NT2/D1 (cell line): ENCODE measurements around the gene DIAPH1.

Experiments used
- DNase-seq: peaks from one replicate; pipeline ENCODE4 v3.0.0-alpha.2; 2011; ENCODE audit warnings: low read depth, low spot score
- H3K27me3 ChIP-seq: 2 replicates; pipeline ENCODE4 v1.6.0; 2011; ENCODE audit warnings: mild to moderate bottlenecking; ENCODE audit not compliant: insufficient read length, insufficient read depth
- H3K36me3 ChIP-seq: 2 replicates; pipeline ENCODE4 v1.6.1; 2011; ENCODE audit warnings: mild to moderate bottlenecking, low read length, mixed read lengths; ENCODE audit not compliant: insufficient read depth, insufficient read length
- H3K4me1 ChIP-seq: 2 replicates; pipeline ENCODE4 v1.5.1; 2011; ENCODE audit not compliant: insufficient read depth, insufficient read length
- H3K4me3 ChIP-seq: 2 replicates; pipeline ENCODE4 v1.5.1; 2011; ENCODE audit warnings: low read depth; ENCODE audit not compliant: insufficient read length
- H3K9ac ChIP-seq: 2 replicates; pipeline ENCODE4 v1.6.0; 2011; ENCODE audit warnings: low read depth; ENCODE audit not compliant: insufficient read length
- H3K9me3 ChIP-seq: 2 replicates; pipeline ENCODE4 v1.5.1; 2011; ENCODE audit warnings: mild to moderate bottlenecking, low read length; ENCODE audit not compliant: insufficient read depth
- SUZ12 ChIP-seq: IDR thresholded peaks from 2 replicates; pipeline ENCODE4 v1.6.1; 2011; ENCODE audit not compliant: insufficient read length, insufficient read depth; ENCODE audit errors: extremely low read depth
- YY1 ChIP-seq: IDR thresholded peaks from 2 replicates; pipeline ENCODE4 v1.6.1; 2011; ENCODE audit not compliant: insufficient read length, insufficient read depth
- ZNF274 ChIP-seq: IDR thresholded peaks from 2 replicates; pipeline ENCODE4 v1.6.1; 2011; ENCODE audit warnings: mild to moderate bottlenecking, low read depth, low read length

The DIAPH1 gene

DNA sequence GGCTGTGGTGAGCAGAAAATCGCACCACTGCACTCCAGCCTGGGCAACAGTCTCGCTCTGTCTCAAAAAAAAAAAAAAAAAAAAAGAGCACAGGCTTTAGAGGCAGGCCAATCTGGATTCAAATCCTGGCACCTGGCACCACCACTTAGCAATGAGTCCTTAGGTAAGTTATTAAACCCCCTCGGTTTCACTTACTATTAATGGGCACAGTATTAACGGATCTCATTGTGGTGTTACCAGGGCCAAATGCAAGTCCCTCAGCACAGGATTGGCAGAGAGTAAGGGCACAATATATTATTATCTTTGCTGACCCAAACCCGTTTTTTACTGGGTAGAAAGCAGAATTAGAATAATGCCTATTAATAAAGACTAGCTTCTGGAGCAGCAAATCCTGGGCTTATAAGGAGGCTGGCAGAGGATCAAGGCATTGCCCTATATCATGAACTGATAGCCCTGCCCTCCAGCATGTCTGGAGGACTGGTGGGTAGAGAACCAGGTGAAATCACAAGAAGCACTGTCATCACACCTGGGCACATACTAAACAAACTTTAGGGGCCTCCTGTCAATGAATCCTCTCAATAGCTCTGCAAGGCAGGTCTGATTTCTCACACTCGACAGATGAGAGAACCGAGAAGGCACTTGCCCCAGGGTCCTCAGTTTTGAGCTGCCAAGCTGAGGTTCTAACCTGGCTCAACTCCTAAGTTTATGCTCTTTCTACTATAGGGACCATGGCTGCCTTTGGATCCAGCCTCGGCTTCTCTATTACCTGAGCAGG is 112.2 kb downstream of the DIAPH1 start:
- no peak for DNase-seq
- Histone ChIP-seq H3K36me3 (peaks cover 20% of the 10 kb centered on the region), H3K9ac (no peak overlapping the region), H3K9me3 (no peaks in the 10 kb centered on the region), H3K27me3 (no peaks in the 10 kb centered on the region), H3K4me1 (peaks cover 10% of the 10 kb centered on the region), H3K4me3 (no peak overlapping the region)
- no peak for TF ChIP-seq ZNF274
- TF ChIP-seq YY1, result no peak
- TF ChIP-seq SUZ12, result no peak

DNA sequence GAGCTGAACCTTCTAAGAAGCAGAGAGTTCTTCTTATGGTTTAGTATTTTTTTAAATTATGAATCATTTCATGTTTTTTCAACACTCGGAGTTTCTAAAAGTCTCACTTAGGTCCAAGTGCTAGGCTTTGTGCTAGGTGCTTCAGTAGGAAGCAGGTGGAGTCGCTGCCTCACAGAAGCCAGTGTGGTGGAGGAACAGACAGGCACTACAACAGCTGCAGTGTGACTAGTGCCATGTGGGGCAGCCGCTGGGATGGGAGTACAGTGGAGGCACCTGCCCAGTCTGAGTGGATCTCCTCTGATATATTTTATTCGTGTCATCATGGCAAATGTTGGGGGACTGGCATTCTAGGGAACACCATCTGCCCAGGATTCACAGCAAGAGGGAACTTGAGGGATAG is 114.6 kb downstream of the DIAPH1 start:
- peaks cover 7% of the 10 kb centered on the region for H3K4me1 ChIP-seq
- TF ChIP-seq ZNF274 (no peak), YY1 (no peak), SUZ12 (no peak)
- H3K27me3 ChIP-seq, result no peaks in the 10 kb centered on the region
- no peak overlapping the region for H3K4me3 ChIP-seq
- no peak for DNase-seq
- H3K36me3 ChIP-seq, result peaks cover 12% of the 10 kb centered on the region
- no peak overlapping the region for H3K9ac ChIP-seq
- H3K9me3 ChIP-seq, result no peaks in the 10 kb centered on the region

DNA sequence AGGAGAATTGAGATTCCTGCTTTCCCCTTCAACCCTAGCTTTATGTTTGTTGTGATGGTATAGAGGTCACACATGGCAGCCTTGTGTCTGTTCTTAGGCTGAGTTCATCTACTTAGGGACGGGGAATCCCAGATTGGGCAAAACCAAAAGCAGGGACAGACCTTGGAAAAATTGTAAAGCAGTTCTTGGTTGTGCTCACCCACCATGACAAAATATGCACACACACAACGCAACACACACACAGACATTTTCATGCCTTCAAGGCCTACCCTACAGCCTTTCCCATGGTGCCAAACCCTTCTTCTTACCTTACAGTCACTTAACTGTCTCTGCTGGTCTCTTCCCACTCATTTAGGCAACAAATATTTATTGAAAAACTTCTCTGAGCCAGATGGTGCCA is 115.1 kb downstream of the DIAPH1 start:
- Histone ChIP-seq H3K9ac (no peak overlapping the region), H3K4me3 (no peak overlapping the region)
- TF ChIP-seq SUZ12 (no peak), ZNF274 (no peak), YY1 (no peak)

DNA sequence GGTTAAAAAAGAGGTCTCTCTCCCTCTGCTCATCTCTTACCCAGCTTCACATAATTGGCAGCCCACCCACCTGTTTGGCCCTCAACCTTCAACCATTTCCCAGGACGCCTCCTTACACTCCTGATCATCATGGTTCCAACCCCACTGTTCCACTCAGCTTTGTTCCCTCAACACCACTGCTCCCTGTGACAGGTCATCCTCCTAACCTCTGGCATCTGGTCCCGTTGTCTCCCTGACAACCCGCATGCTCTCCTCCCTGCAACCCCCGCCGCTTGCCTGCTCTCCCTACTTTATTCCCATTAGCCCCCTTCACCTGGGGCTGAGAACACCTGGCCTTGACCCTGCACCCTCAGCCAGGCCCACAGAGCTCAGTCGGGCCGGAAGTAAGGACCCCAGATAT is 117.0 kb downstream of the DIAPH1 start:
- TF ChIP-seq SUZ12, result no peak
- no peak for TF ChIP-seq YY1
- TF ChIP-seq ZNF274, result no peak
- Histone ChIP-seq H3K4me1 (no peaks in the 10 kb centered on the region), H3K27me3 (no peaks in the 10 kb centered on the region), H3K36me3 (peaks cover 12% of the 10 kb centered on the region), H3K9ac (no peak overlapping the region), H3K9me3 (no peaks in the 10 kb centered on the region), H3K4me3 (no peak overlapping the region)
- DNase-seq, result no peak

More for the DNA sequence above, 115.1 kb downstream of the DIAPH1 start:
- Histone ChIP-seq H3K9me3 (no peaks in the 10 kb centered on the region), H3K36me3 (peaks cover 12% of the 10 kb centered on the region), H3K4me1 (peaks cover 6% of the 10 kb centered on the region), H3K27me3 (no peaks in the 10 kb centered on the region)
- no peak for DNase-seq

DNA sequence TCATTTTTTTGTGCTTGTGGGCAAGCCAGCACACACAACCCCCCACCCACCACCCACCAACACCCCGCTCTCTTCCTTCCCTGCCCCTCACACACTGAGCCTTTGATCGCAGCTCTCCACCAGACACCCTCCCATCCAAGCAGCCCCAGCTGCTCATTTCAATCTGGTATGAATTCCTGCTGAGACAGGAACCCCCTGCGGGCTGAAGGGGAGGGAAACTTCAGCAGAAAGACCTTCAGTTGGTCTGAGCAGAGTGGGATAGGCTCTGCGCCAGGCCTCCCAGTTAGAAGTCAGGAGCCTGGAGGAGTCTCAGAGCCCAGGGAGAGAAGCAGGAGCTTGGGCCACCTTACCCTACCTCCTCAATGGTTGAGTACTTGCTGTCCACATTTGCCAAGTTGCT is 122.8 kb downstream of the DIAPH1 start:
- Histone ChIP-seq H3K4me1 (peaks cover 7% of the 10 kb centered on the region), H3K27me3 (peaks cover 33% of the 10 kb centered on the region), H3K9me3 (no peaks in the 10 kb centered on the region), H3K4me3 (no peak overlapping the region), H3K9ac (no peak overlapping the region), H3K36me3 (no peaks in the 10 kb centered on the region)
- TF ChIP-seq SUZ12, result no peak
- TF ChIP-seq YY1, result no peak
- TF ChIP-seq ZNF274, result no peak
- no peak for DNase-seq

DNA sequence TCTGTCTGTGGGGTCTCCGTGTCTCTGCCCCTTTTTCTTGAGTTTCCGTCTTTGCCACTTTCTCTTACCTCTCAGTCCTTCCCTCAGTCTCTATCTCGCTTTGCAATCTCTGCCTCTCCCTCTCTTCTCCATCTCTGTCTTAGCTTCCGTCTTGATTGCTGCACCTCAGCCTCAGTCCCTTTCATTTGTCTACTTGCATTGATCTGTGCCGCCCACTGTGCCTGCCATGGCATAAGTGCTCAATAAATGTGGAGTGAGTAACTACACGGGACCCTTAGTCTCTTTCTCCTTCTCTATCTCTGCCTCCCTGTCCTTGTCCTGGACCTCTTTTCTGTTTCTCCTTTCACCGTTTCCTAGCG is 123.4 kb downstream of the DIAPH1 start:
- peaks cover 1% of the 10 kb centered on the region for H3K36me3 ChIP-seq
- H3K4me3 ChIP-seq, result peak overlapping the region; percentile 42
- TF ChIP-seq ZNF274, result no peak
- no peak for TF ChIP-seq SUZ12
- no peak for TF ChIP-seq YY1
- peaks cover 39% of the 10 kb centered on the region for H3K27me3 ChIP-seq
- peaks cover 9% of the 10 kb centered on the region for H3K4me1 ChIP-seq
- H3K9me3 ChIP-seq, result no peaks in the 10 kb centered on the region
- no peak for DNase-seq
- peak overlapping the region; percentile 38 for H3K9ac ChIP-seq

DNA sequence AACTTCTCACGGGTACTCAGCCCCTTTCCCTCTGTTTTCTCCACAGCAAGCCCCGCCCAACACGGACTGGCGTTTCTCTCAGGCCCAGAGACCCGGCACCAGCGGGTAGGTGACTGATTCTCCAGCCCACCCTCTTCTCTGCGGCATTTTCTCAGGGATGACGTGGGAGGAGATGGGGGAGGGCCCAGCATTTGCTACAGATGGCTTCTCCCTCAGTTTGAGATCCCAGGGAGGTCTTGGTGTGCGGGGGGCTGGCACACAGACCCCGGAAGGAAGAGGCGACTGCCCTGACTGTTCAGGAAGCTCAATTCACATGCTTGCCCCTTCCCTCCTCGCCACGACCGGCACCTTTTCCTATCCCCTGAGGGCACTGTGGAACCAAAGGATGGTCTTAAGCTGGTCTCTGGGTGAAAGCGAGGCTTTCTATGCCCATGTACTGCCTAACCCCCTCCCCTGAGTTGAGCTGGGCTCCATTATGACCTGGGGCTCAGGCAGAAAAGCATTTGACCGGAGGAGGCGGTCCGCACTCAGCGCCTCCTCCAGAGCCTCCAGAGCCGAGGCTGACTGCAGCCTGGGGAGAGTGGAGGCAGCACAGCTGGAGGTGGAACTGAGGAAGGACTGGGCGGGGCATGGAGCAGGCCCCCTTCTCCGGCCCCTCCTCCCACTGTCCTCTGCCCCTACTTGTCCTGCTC is 123.9 kb downstream of the DIAPH1 start:
- H3K9ac ChIP-seq, result peak overlapping the region; percentile 74
- no peaks in the 10 kb centered on the region for H3K9me3 ChIP-seq
- TF ChIP-seq YY1, result no peak
- TF ChIP-seq ZNF274, result no peak
- no peak for TF ChIP-seq SUZ12
- H3K4me1 ChIP-seq, result peaks cover 9% of the 10 kb centered on the region
- peak overlapping the region; percentile 42 for H3K4me3 ChIP-seq
- peaks cover 45% of the 10 kb centered on the region for H3K27me3 ChIP-seq
- DNase-seq, result no peak
- peaks cover 7% of the 10 kb centered on the region for H3K36me3 ChIP-seq
